Prostate gland (tissue), 2 donors: ENCODE data around the gene FSTL5. TPM values are rescaled to one million over a fixed set of nuclear protein-coding genes. Genes with fewer than 3 reads are reported as not detected.

Experiments used
- DNase-seq: peaks from one replicate; pipeline ENCODE4 v3.0.0-alpha.2; 2019; ENCODE audit warnings: low spot score
- H3K27ac ChIP-seq, 2 donors: fragments of 200-600 bp; sonication (generic); 2 replicates each; pipeline ENCODE4 v1.5.1; 2017 to 2019
- H3K27me3 ChIP-seq: fragments of 200-600 bp; sonication (generic); replicated peaks from 2 replicates; pipeline ENCODE4 v1.5.1; 2019; ENCODE audit not compliant: insufficient read depth
- H3K36me3 ChIP-seq, 2 donors: fragments of 200-600 bp; sonication (generic); 1 replicate in 1 of 2; 2 replicates in 1 of 2; pipeline versions ENCODE4 v1.5.1 to v1.8.1; 2017 to 2019
- H3K4me1 ChIP-seq: fragments of 200-600 bp; sonication (generic); replicated peaks from 2 replicates; pipeline ENCODE4 v1.5.1; 2019
- H3K4me3 ChIP-seq, 2 donors: fragments of 200-600 bp; sonication (generic); 2 replicates each; pipeline ENCODE4 v1.5.1; 2017 to 2019
- H3K9me3 ChIP-seq: fragments of 200-600 bp; sonication (generic); 2 replicates; pipeline ENCODE4 v1.5.1; 2017
- POLR2A ChIP-seq: fragments of 450-650 bp; IDR thresholded peaks from one replicate; pipeline ENCODE4 v1.6.1; 2016; ENCODE audit warnings: antibody characterized with exemption, mild to moderate bottlenecking
- POLR2AphosphoS5 ChIP-seq: sonication (generic); formaldehyde crosslinking; IDR thresholded peaks from one replicate; pipeline ENCODE4 v1.6.1; 2017; ENCODE audit warnings: antibody characterized with exemption
- WGBS: methylation state at CpG from one replicate; pipeline ENCODE4 v1.1.5; 2018; 5-methylcytosine and 5-hydroxymethylcytosine counted together
- intact Hi-C: fragments of 100-400 bp; cut with DNase I; formaldehyde crosslinking; loops from one replicate; pipeline ENCODE4 v1.14.2; 2022
- total RNA-seq, 2 donors: library from RNA; depleted of rRNA; stranded (reverse); fragments of >200 nt; gene quantifications; one replicate each; pipeline ENCODE4 v1.1.0, GENCODE V29; 2016
- TF ChIP-seq, protein P1 (sequence below), 4 experiments: fragments of 200-600 bp in 2 of 4; fragments of 450-650 bp in 2 of 4; sonication (generic) in 2 of 4; IDR thresholded peaks; 1 replicate in 3 of 4; 2 replicates in 1 of 4; pipeline ENCODE4 v1.5.1; 2016 to 2019; ENCODE audit warnings: antibody characterized with exemption in 4 of 4, mild to moderate bottlenecking in 2 of 4, moderate library complexity in 2 of 4

The FSTL5 gene
- total RNA-seq, 2 donors from 2014 or later = 0.45 TPM; not detected in 1

DNA sequence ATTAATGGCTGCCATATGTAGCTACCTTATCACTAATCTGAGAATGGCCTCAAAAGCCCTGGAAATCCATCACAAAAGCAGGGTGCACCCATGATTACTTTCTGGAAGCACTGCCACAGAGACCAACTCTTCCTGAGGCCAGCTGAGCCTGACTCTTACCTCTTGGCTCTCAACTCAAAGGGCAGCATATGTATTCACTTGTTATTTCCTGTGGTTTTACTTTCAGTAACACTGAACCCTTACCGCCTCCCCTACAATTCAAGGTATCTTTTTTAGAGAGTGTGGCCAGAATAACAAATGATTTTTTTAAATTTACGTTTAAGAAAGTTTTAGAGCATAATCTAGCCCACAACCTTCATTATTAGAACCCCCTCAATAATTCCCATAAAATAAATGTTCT is 434.9 kb downstream of the FSTL5 start:
- H3K9me3 ChIP-seq = no peaks in the 10 kb centered on the region
- no peak for TF ChIP-seq POLR2AphosphoS5
- TF ChIP-seq, protein P1, sequence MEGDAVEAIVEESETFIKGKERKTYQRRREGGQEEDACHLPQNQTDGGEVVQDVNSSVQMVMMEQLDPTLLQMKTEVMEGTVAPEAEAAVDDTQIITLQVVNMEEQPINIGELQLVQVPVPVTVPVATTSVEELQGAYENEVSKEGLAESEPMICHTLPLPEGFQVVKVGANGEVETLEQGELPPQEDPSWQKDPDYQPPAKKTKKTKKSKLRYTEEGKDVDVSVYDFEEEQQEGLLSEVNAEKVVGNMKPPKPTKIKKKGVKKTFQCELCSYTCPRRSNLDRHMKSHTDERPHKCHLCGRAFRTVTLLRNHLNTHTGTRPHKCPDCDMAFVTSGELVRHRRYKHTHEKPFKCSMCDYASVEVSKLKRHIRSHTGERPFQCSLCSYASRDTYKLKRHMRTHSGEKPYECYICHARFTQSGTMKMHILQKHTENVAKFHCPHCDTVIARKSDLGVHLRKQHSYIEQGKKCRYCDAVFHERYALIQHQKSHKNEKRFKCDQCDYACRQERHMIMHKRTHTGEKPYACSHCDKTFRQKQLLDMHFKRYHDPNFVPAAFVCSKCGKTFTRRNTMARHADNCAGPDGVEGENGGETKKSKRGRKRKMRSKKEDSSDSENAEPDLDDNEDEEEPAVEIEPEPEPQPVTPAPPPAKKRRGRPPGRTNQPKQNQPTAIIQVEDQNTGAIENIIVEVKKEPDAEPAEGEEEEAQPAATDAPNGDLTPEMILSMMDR (IDR thresholded peaks at IDR 0.05) = no peak
- no peak for TF ChIP-seq POLR2A
- intact Hi-C loops = no loop called here
- no peak for DNase-seq
- no peak overlapping the region for H3K27ac ChIP-seq
- H3K4me1 ChIP-seq = no peaks in the 10 kb centered on the region
- no peaks in the 10 kb centered on the region for H3K27me3 ChIP-seq
- H3K36me3 ChIP-seq = no peaks in the 10 kb centered on the region
- 87% methylated on average over 2 of the region's 2 CpGs for WGBS
- no peak overlapping the region for H3K4me3 ChIP-seq

- intact Hi-C loops = no loop called here
- Histone ChIP-seq H3K4me1 (no peaks in the 10 kb centered on the region), H3K9me3 (no peaks in the 10 kb centered on the region), H3K27ac (no peak overlapping the region), H3K4me3 (no peak overlapping the region), H3K36me3 (no peaks in the 10 kb centered on the region), H3K27me3 (no peaks in the 10 kb centered on the region)
- DNase-seq = no peak
- TF ChIP-seq, protein P1 (IDR thresholded peaks at IDR 0.05) = no peak
- TF ChIP-seq POLR2AphosphoS5 = no peak
- no peak for TF ChIP-seq POLR2A
Measured at GRCh38 chr4:161721947-161722346, 441.9 kb downstream of the FSTL5 start.

DNA sequence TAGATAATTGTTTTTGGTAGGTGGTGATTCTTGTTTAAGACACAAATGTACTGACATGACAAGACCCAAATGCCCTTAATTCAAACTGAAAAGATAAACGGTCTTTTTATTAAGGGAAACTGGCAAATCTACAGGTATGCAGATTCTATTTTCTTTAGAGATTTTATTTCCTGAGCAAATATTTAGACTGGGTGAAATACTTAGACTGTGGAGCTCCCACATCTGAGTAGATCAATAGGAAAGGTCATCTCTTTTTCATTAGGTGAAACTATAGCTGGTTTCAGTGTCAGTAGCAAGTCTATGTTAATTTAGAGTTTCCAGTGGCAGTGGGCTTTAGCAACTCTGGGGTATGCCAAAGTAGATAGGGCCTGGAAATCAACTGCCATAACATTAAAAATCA is 446.7 kb downstream of the FSTL5 start:
- intact Hi-C loops = no loop called here
- TF ChIP-seq POLR2AphosphoS5 (no peak), POLR2A (no peak)
- TF ChIP-seq, protein P1 (IDR thresholded peaks at IDR 0.05) = no peak
- Histone ChIP-seq H3K9me3 (no peaks in the 10 kb centered on the region), H3K36me3 (no peaks in the 10 kb centered on the region), H3K4me3 (no peak overlapping the region), H3K4me1 (no peaks in the 10 kb centered on the region), H3K27ac (no peak overlapping the region), H3K27me3 (no peaks in the 10 kb centered on the region)
- 42% methylated on average over 1 of the region's 1 CpG for WGBS
- DNase-seq = no peak

- H3K9me3 ChIP-seq = no peaks in the 10 kb centered on the region
- no peak for DNase-seq
- H3K4me1 ChIP-seq = no peaks in the 10 kb centered on the region
- H3K27ac ChIP-seq = no peak overlapping the region
- TF ChIP-seq, protein P1 (IDR thresholded peaks at IDR 0.05) = no peak
- TF ChIP-seq POLR2AphosphoS5 (no peak), POLR2A (no peak)
- intact Hi-C loops = no loop called here
- no peaks in the 10 kb centered on the region for H3K36me3 ChIP-seq
- no peaks in the 10 kb centered on the region for H3K27me3 ChIP-seq
- WGBS = 43% methylated on average over 1 of the region's 1 CpG
- H3K4me3 ChIP-seq = no peak overlapping the region
Measured at GRCh38 chr4:161714931-161715330, 448.9 kb downstream of the FSTL5 start.

DNA sequence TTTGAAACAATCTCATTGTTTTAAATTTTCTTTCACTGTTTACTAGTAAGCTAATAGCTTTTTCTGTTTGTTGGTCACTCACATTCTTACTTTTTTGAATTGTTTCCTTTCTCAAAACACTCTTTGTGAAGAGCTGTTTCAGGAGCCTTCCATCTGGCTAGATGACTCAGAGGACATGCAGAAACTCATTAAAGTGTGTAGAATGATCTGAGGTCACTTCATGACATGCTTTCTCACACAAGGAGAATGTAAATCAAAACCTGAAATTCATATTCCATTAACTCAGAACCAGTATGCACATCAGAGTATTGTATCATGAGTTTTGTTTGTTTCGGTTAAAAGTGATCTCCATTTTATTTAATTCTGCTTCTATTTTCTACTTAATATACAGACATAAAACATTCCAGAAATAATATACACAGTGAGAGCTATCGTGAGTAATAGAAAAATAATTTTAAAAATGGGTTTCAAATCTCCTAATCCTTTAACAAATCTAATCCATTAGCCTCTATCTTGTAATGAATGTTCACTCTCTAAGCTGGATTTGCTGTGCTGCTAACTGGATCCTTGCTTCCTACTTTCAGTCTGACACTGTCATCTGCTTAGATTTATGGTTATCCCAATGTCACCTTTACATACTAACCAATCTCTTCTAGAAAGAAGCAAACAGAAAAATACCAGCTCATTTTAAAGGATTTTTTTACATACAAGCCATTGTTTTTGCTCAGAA is 449.6 kb downstream of the FSTL5 start:
- 61% methylated on average over 2 of the region's 2 CpGs for WGBS
- no peaks in the 10 kb centered on the region for H3K27me3 ChIP-seq
- intact Hi-C loops = no loop called here
- H3K27ac ChIP-seq = no peak overlapping the region
- no peaks in the 10 kb centered on the region for H3K36me3 ChIP-seq
- H3K9me3 ChIP-seq = no peaks in the 10 kb centered on the region
- TF ChIP-seq, protein P1 (IDR thresholded peaks at IDR 0.05) = no peak
- TF ChIP-seq POLR2A = no peak
- TF ChIP-seq POLR2AphosphoS5 = no peak
- no peak overlapping the region for H3K4me3 ChIP-seq
- no peaks in the 10 kb centered on the region for H3K4me1 ChIP-seq
- no peak for DNase-seq
